Measurements from ENCODE around the gene TPM3.
A peak's percentile ranks its signal among the peaks of the same experiment; 100 is the strongest.

The TPM3 gene

GRCh38 chr1:154220071-154220969 lies 28.4 kb upstream of the TPM3 start, which contains the start of gene UBAP2L:
UBAP2L (plus strand) TSS chr1:154220955; CDS start chr1:154225124, 4,169 bp downstream.
- TF ChIP-seq CTCF (IDR thresholded peaks at IDR 0.05; ENCODE audit: borderline replicate concordance, insufficient read depth, low read depth, low read length), result no peak
- peak within 1 kb of the TSS; percentile 93 for H3K4me3 ChIP-seq (ENCODE audit: low read depth, low read length)

GRCh38 chr1:154219541-154219940 lies 27.6 kb upstream of the TPM3 start:
- no peak for TF ChIP-seq CTCF (IDR thresholded peaks at IDR 0.05; ENCODE audit: borderline replicate concordance, insufficient read depth, low read depth, low read length)
- H3K4me3 ChIP-seq (ENCODE audit: low read depth, low read length), result peak overlapping the region; percentile 86

GRCh38 chr1:154218545-154218944 lies 26.6 kb upstream of the TPM3 start:
- H3K4me3 ChIP-seq (ENCODE audit: low read depth, low read length), result peak overlapping the region; percentile 86

GRCh38 chr1:154213274-154213673 lies 21.4 kb upstream of the TPM3 start:
- TF ChIP-seq CTCF (IDR thresholded peaks at IDR 0.05; ENCODE audit: borderline replicate concordance, insufficient read depth, low read depth, low read length), result no peak
- H3K4me3 ChIP-seq (ENCODE audit: low read depth, low read length), result no peak overlapping the region

More at GRCh38 chr1:154218545-154218944, 26.6 kb upstream of the TPM3 start:
- TF ChIP-seq CTCF (IDR thresholded peaks at IDR 0.05; ENCODE audit: borderline replicate concordance, insufficient read depth, low read depth, low read length), result no peak

GRCh38 chr1:154212083-154212482 lies 20.2 kb upstream of the TPM3 start:
- H3K4me3 ChIP-seq (ENCODE audit: low read depth, low read length), result no peak overlapping the region
- no peak for TF ChIP-seq CTCF (IDR thresholded peaks at IDR 0.05; ENCODE audit: borderline replicate concordance, insufficient read depth, low read depth, low read length)

GRCh38 chr1:154208677-154209388 lies 16.9 kb upstream of the TPM3 start:
- TF ChIP-seq CTCF (IDR thresholded peaks at IDR 0.05; ENCODE audit: borderline replicate concordance, insufficient read depth, low read depth, low read length), result no peak

More at GRCh38 chr1:154208677-154209388, 16.9 kb upstream of the TPM3 start:
- H3K4me3 ChIP-seq (ENCODE audit: low read depth, low read length), result no peak overlapping the region

Data from GM12875 (cell line).